Inflammatory macrophage treated with lipopolysaccharide for 4 hours (primary cell): ENCODE measurements around the gene PDLIM1.

Source experiments
- DNase-seq: peaks from one replicate; pipeline ENCODE4 v3.0.0-alpha.2; 2020

PDLIM1 gene

GRCh38 chr10:95290461-95291364 lies at the start of gene PDLIM1:
PDLIM1 (minus strand) TSS chr10:95291003; CDS start chr10:95290915, 88 bp downstream.
- peak; percentile 22 for DNase-seq

- no peak for DNase-seq
Measured at GRCh38 chr10:95339863-95340262, 49.1 kb upstream of the PDLIM1 start.

DNA sequence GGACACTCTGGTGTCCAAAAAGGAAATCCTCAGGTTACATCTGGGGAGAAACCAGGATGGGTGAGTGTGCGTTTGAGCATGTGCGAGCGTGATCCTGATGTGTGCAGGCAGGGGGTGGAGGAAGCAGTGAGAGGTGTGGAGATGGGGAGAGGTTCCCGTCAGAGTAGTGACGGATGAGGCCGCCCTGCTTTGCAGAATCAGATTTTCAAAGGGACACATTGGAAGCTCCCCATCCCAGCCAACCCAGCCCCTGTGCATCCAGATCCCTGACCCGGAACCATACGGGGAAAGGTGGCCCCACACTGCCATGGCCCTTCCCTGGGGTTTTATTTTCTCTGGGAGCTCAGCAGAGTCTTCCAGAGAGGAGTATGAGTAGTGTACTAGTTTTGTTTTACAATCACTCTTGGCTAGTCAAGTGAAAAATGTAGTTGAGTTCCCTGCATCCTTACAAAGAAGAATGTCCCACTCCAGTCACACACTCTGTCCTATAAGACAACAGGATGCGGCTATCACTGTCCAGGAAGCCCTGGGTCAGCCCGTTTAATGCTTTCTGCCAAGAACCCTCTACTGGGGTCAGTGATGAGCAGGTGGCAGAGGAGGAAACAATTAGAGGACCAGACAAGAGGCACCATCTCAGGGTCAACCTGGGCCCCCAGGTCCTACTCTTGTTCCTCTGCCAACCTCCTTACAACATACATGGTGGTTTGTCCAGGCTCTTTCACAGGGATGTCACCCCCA lies 46.8 kb upstream of the PDLIM1 start:
- no peak for DNase-seq

DNA sequence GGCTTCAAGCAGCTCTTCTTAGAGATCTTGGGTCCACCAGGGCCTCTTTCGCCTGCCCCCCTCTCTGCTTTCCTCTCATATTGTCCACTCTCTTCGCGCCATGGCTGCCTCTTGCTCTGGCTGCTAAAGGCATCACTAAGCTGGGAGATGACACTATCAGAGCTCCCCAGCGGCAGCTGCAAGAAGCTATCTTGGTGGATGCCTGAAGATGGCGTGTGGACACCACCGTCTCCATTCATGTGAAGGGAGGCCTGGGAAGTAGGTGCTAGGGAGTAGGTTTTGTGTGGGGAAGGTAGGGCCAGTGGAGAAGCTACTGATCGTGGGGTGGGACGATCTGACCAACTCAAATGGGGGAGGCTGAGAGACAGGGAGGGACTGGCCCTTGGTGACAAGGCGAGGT lies 45.9 kb upstream of the PDLIM1 start:
- DNase-seq, result no peak

DNA sequence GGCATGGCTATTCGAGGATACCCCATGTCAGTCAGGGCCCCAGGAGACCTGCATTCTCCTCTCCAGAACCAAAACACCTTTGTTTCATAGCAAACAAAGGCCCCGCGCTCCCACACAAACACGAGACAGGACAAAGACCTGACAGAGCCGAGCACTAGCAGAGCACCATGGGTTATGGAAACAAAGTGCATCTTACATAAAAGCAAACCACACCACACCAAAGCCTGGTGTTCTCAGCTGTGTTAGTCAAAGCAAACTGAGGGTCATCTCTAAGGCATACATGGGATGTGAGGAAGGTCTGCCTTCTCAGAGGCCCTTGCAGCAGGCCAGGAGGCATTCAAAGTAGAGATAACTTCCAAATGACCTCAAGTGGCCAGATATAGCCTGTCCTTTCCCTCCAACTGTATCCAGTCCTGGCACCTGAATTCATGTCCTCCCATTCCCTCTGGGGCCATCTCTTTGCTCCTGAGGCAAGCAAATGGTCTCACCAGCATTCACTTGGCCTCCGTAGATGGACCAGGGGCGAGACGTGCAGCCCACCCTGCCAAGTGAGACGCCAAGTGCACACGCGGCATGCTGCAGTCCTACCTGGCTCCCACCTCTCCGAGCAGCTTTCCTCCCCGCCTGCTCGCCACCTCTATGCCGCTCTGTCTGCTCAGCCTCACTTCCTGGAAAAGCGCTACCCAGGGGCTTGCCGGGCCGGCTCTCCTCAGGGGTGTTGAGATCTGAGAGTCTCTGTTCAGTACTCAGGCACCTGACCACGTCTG lies 45.3 kb upstream of the PDLIM1 start:
- DNase-seq, result no peak

DNA sequence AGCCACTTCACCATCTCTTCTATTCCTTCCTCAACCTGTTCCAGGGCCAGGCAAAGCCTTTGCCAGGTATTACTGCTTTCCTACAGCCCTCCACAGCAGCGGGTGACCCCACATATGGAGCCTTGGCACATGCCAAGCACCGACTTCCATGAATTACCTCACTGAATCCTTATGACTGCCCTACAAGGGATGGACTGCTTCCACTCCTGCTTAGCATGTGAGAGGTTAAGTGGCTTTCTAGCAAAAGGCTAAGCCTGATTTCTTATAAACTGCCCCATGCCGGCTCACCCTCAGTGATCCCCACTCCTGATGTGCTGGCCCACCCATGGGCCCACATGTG lies 44.0 kb upstream of the PDLIM1 start:
- DNase-seq, result no peak

- DNase-seq, result no peak
Measured at GRCh38 chr10:95333997-95334804, 43.4 kb upstream of the PDLIM1 start.

DNA sequence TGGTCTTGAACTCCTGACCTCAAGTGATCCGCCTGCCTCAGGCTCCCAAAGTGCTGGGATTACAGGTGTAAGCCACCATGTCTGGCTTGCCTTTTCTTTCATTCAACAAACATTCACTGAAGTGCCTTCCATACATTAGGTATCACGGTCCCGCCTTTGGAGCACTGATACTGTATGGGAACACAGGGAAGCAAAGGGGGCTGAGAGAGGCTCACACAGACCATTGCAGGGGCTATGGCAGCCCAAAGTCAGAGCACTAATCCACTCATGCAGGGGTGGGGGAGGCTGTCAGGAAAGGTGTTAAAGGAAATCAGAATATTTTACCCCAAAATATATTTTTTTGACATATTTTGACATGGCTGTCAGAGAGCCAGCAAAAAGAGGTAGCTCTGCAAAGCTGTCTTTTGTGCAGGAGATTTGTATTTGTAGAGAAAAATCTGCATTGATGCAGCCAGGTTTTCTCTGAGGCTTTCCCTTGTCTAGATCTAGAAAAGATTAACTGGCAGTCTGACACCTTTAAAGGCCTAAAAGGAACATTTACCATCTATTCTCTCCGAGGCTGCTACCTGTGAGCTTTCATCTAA lies 42.0 kb upstream of the PDLIM1 start:
- DNase-seq, result no peak

DNA sequence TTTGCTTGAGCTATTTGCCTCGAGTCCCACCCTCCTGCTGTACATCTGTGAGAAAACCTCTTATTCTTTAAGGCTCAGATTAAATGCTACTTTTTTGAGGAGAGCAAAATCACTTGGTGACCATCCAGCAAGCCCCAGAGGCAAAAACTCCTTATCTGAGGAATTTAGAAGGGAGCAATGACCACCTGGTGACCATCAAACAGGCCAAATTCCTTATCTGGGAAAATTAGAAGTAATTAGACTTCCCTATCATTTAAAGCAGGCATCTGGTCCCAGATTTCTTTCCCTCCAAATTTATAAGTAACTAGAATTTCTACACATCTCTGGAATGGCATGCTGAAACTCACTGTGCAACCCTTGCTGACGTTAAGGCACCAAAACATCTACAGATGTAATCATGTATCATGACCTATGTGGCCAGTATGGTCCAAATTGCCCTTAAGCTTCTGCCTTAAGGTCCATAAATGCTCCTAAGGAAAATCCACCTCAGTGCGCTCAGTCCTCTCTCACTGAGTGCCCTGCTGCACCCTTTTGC lies 40.9 kb upstream of the PDLIM1 start:
- DNase-seq, result no peak

GRCh38 chr10:95330966-95331453 lies 40.2 kb upstream of the PDLIM1 start:
- no peak for DNase-seq

DNA sequence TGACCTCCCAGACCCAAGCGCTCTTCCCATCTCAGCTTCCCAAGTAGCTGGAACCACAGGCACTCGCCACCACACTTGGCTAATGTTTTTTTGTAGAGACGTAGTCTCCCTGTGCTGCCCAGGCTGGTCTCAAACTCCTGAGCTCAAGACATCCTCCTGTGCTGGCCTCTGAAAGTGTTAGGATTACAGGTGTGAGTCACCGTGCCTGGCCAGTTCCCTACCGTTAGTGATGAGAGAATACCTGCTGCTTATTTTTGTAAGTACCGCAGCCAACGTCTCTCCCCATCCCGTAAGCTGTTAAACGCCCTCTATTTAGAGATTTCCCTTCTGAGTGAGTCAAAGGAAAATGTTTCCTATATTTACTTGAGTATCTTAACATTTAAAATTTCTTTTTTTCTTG lies 38.5 kb upstream of the PDLIM1 start:
- DNase-seq, result no peak

DNA sequence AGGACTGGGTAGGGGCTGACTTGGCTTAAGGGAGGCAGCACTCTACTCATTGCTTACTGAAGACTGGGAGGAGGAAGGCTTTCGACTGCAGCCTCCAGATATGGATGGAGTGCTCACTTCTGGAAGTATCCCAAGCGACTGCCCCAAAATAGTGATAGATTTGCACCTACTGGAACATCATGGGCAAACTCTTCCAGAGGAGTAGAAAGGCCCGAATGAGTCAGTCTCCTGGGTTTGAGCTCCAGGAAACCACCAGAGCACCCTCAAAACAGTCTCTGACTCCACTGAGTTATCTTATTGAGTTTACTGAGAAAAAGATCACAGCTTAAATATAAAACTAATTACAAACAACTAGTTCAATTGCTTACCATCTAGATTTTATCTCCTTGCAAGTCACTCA lies 37.2 kb upstream of the PDLIM1 start:
- no peak for DNase-seq

DNA sequence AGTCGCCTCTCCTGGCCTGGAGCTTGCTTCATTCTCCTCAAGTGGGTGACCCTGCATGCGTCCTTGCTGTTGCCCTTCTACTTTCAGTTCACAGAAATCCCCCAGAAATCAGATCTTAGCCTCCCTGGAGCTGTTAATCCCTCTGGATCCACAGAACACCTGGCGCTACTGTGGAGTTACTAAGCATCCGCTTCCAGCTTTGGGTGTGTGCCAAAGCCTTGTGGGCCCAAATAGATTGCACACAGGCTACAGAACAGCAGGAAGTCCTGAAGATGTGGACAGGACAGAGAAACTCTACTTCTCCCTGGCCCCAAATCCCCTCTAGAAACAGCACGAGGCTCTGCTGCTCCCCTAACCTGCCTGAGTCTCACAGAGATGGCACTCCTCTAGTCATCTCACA lies 36.6 kb upstream of the PDLIM1 start:
- DNase-seq, result no peak

DNA sequence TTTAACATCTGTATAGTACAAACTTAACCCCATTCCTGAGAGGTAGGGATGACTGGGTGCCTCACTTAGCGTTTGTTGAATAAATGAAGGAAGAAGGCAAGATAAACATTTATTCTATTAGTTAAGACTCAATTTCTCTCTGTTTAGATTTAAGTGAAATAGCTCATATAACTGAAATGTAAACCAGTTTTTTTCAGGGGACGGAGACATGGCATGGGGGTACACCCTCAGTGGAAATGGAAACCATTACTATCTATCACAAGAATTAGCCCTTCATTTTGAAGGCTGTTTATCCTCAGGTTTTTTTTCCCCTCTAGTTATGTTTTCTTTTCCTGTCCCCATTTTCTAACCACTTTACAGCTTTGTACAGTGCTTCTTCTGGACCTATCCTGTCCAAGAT lies 35.6 kb upstream of the PDLIM1 start:
- DNase-seq, result no peak

- no peak for DNase-seq
Measured at GRCh38 chr10:95325863-95326262, 35.1 kb upstream of the PDLIM1 start.

GRCh38 chr10:95324436-95325268 lies 33.8 kb upstream of the PDLIM1 start:
- DNase-seq, result no peak

GRCh38 chr10:95321554-95322301 lies 30.9 kb upstream of the PDLIM1 start:
- DNase-seq, result no peak

GRCh38 chr10:95319239-95319638 lies 28.4 kb upstream of the PDLIM1 start:
- DNase-seq, result no peak

- no peak for DNase-seq
Measured at GRCh38 chr10:95315509-95315908, 24.7 kb upstream of the PDLIM1 start.
